Endothelial cell of umbilical vein (primary cell): Measurements from ENCODE around the gene GFAP. TPM values are rescaled to one million over a fixed set of nuclear protein-coding genes. Genes with fewer than 3 reads are reported as not detected.

Experiments
- BruUV-seq: library from RNA; stranded (reverse); fragments of 400-500 nt; replicated peaks from 2 replicates; lab custom pipeline; 2021; lab: Mats Ljungman, UMichigan
- CTCF ChIA-PET: fragments of 300-600, 350-600 bp; sonication (Branson Sonifier 250); formaldehyde crosslinking; loops from one replicate; lab custom pipeline; 2021; ENCODE audit warnings: antibody characterized with exemption, inconsistent platforms; lab: Charles Lee
- POLR2A ChIA-PET: fragments of 300-600, 350-600 bp; sonication (Branson Sonifier 250); formaldehyde crosslinking; loops from one replicate; lab custom pipeline; 2021; ENCODE audit warnings: antibody characterized with exemption, inconsistent platforms; lab: Charles Lee
- DNase-seq: peaks from one replicate; pipeline ENCODE4 v3.0.0-alpha.2; 2011; ENCODE audit warnings: low read depth, low spot score
- FAIRE-seq: peaks from 2 replicates; lab custom pipeline; 2011; peaks lifted over from hg19 to GRCh38; lab: Jason Lieb, UNC
- H2AFZ ChIP-seq: 2 replicates; pipeline ENCODE4 v1.6.0; 2012; ENCODE audit warnings: low read depth, low read length, control low read depth, inconsistent platforms
- H3K27ac ChIP-seq: 2 replicates; pipeline ENCODE4 v1.5.1; 2011; ENCODE audit warnings: low read depth, mild to moderate bottlenecking, control low read depth, low read length, moderate library complexity; ENCODE audit not compliant: insufficient read depth
- H3K27me3 ChIP-seq, 2 experiments: 2 replicates each; pipeline versions ENCODE4 v1.6.0 to v1.6.1; 2011; ENCODE audit warnings: low read length in 2 of 2, mixed read lengths in 1 of 2; ENCODE audit not compliant: control insufficient read depth in 2 of 2, insufficient read depth in 2 of 2
- H3K36me3 ChIP-seq, 2 experiments: 2 replicates in 1 of 2; 3 replicates in 1 of 2; pipeline ENCODE4 v1.5.1; 2011; ENCODE audit warnings: low read length in 2 of 2, mild to moderate bottlenecking in 1 of 2, moderate library complexity in 1 of 2; ENCODE audit not compliant: control insufficient read depth in 2 of 2, insufficient read depth in 2 of 2; ENCODE audit errors: extremely low read depth in 1 of 2
- H3K4me1 ChIP-seq: 3 replicates; pipeline ENCODE4 v1.5.1; 2011; ENCODE audit warnings: mild to moderate bottlenecking, low read length; ENCODE audit not compliant: control insufficient read depth, insufficient read depth; ENCODE audit errors: extremely low read depth
- H3K4me2 ChIP-seq: 2 replicates; pipeline ENCODE4 v1.6.1; 2011; ENCODE audit warnings: low read length, control low read depth, mixed read lengths; ENCODE audit not compliant: insufficient read depth
- H3K4me3 ChIP-seq, 3 experiments: fragments of 200-600 bp in 1 of 3; sonication (generic), shearing (Covaris generic) in 1 of 3; replicated peaks in 1 of 3; 2 replicates each; pipeline ENCODE4 v1.5.1; 2011 to 2016; ENCODE audit warnings: control low read depth in 3 of 3, low read length in 3 of 3, mild to moderate bottlenecking in 2 of 3, inconsistent platforms in 1 of 3, low read depth in 1 of 3, moderate library complexity in 1 of 3; ENCODE audit not compliant: insufficient read depth in 1 of 3
- H3K79me2 ChIP-seq: 2 replicates; pipeline ENCODE4 v1.6.0; 2012; ENCODE audit warnings: low read length, inconsistent platforms; ENCODE audit not compliant: control insufficient read depth, insufficient read depth
- H3K9ac ChIP-seq: replicated peaks from 2 replicates; pipeline ENCODE3; 2011; ENCODE audit warnings: low read length, control low read depth; ENCODE audit not compliant: insufficient read depth; ENCODE audit errors: extremely low read depth
- H3K9me1 ChIP-seq: replicated peaks from 3 replicates; pipeline ENCODE4 v1.6.0; 2011; ENCODE audit warnings: mild to moderate bottlenecking, low read length; ENCODE audit not compliant: control insufficient read depth, insufficient read depth; ENCODE audit errors: extremely low read depth
- H3K9me3 ChIP-seq: replicated peaks from 2 replicates; pipeline ENCODE4 v1.5.1; 2012; ENCODE audit warnings: low read length, inconsistent platforms; ENCODE audit not compliant: control insufficient read depth, insufficient read depth
- H4K20me1 ChIP-seq: replicated peaks from 2 replicates; pipeline ENCODE3; 2011; ENCODE audit warnings: mild to moderate bottlenecking, low read length; ENCODE audit not compliant: control insufficient read depth, insufficient read depth; ENCODE audit errors: extremely low read depth
- CTCF ChIP-seq, 2 donors: IDR thresholded peaks; 1 replicate in 1 of 2; 2 replicates in 1 of 2; pipeline ENCODE4 v1.5.1; 2011; ENCODE audit warnings: low read length in 2 of 2, mild to moderate bottlenecking in 2 of 2, moderate library complexity in 2 of 2, control low read depth in 1 of 2, inconsistent platforms in 1 of 2, low read depth in 1 of 2; ENCODE audit not compliant: insufficient read depth in 1 of 2; ENCODE audit errors: extremely low read depth in 1 of 2
- EZH2 ChIP-seq: IDR thresholded peaks from 2 replicates; pipeline ENCODE4 v1.6.1; 2012; ENCODE audit warnings: borderline replicate concordance, low read depth, mild to moderate bottlenecking, moderate library complexity, low read length, inconsistent platforms; ENCODE audit not compliant: severe bottlenecking
- FOS ChIP-seq: IDR thresholded peaks from 2 replicates; pipeline ENCODE4 v1.6.1; 2011; ENCODE audit warnings: mild to moderate bottlenecking, low read length, moderate library complexity, borderline replicate concordance; ENCODE audit not compliant: insufficient read depth
- GATA2 ChIP-seq: IDR thresholded peaks from 2 replicates; pipeline ENCODE4 v1.7.0; 2011; ENCODE audit warnings: low read depth, mild to moderate bottlenecking, moderate library complexity, mixed read lengths, low read length; ENCODE audit not compliant: insufficient read length, insufficient read depth
- POLR2A ChIP-seq: IDR thresholded peaks from 2 replicates; pipeline ENCODE4 v1.6.1; 2012; ENCODE audit warnings: low read depth, mild to moderate bottlenecking, control low read depth, low read length
- POLR2AphosphoS5 ChIP-seq: IDR thresholded peaks from 2 replicates; pipeline ENCODE4 v1.6.1; 2012; ENCODE audit warnings: low read depth, mild to moderate bottlenecking, control low read depth, low read length, moderate library complexity; ENCODE audit not compliant: insufficient read depth
- dilution Hi-C: fragments of 300-500 bp; cut with MboI; formaldehyde crosslinking; loops from one replicate; pipeline ENCODE4 v1.15.0; 2019; ENCODE audit warnings: low sequenced_read_pairs; ENCODE audit not compliant: extremely low pct_ligation_motif_present
- intact Hi-C: fragments of 100-400 bp; cut with micrococcal nuclease; formaldehyde crosslinking; loops from one replicate; pipeline ENCODE4 v1.10.0; 2022
- polyA plus RNA-seq, 4 experiments: library from polyadenylated mRNA; depleted of rRNA in 3 of 4; stranded (reverse) in 3 of 4; unstranded in 1 of 4; fragments of >200 nt; gene quantifications; 2 replicates each; pipeline versions ENCODE4 v1.2.1 to v1.2.3, GENCODE V29; 2011 to 2012; ENCODE audit warnings: missing spikeins in 1 of 4
- total RNA-seq: library from RNA; stranded (reverse); gene quantifications from 2 replicates; pipeline ENCODE4 v1.2.3, GENCODE V29; 2021

GFAP gene
- total and polyA plus RNA-seq, 2 donors (not counting 3 experiments of a cell fraction or from before 2014, with no cell fraction given), result 0.07 to 0.42 TPM

- H3K27ac ChIP-seq, result no peak overlapping the region
- H3K79me2 ChIP-seq, result no peaks in the 10 kb centered on the region
- TF ChIP-seq FOS (no peak), GATA2 (no peak), POLR2AphosphoS5 (no peak), POLR2A (no peak), EZH2 (no peak), CTCF (IDR thresholded peaks at IDR 0.05; ENCODE audit: extremely low read depth in 1 of 2, insufficient read depth in 1 of 2, low read depth in 1 of 2, low read length in 2 of 2) (peak in 1 of 2 donors; percentile 28)
- no peaks in the 10 kb centered on the region for H4K20me1 ChIP-seq
- ChIA-PET POLR2A (no interaction called here), CTCF (interaction anchor here (0.6 to 9.9 kb wide), 5 partner anchors 8 to 144 kb away, joined by 3 to 331 read pairs (median 4); partner anchors contain the start of gene EFTUD2)
- H3K4me3 ChIP-seq, result no peak overlapping the region
- FAIRE-seq, result peak; percentile 35
- H3K4me2 ChIP-seq, result no peak overlapping the region
- no peaks in the 10 kb centered on the region for H3K9me1 ChIP-seq
- no TSS peak for BruUV-seq
- H3K4me1 ChIP-seq, result peaks cover 8% of the 10 kb centered on the region
- intact Hi-C loops, result no loop called here
- H2AFZ ChIP-seq, result no peak overlapping the region
- H3K9me3 ChIP-seq, result no peaks in the 10 kb centered on the region
- DNase-seq, result peak; percentile 39
- dilution Hi-C loops, result no loop called here
- H3K27me3 ChIP-seq, result peaks cover 0 to 11% of the 10 kb centered on the region in 2 experiments
- no peaks in the 10 kb centered on the region for H3K36me3 ChIP-seq
- H3K9ac ChIP-seq, result no peak overlapping the region
Measured at GRCh38 chr17:44916781-44917241, 1.5 kb upstream of the GFAP start.
